ENCODE measurements around the gene DDX10.

GRCh38 chr11:108826136-108826535, 161.3 kb downstream of the DDX10 start:
- TF ChIP-seq POLR2AphosphoS5 (IDR thresholded peaks at IDR 0.05; ENCODE audit: borderline replicate concordance, low read depth, low read length) (no peak), EZH2 (IDR thresholded peaks at IDR 0.05) (no peak), FOXP2 (optimal IDR thresholded peaks at IDR 0.05; ENCODE audit: control extremely low read depth, extremely low read length, insufficient read depth) (no peak)
